Common myeloid progenitor, CD34-positive (primary cell): ENCODE measurements around the gene ZBTB7C.
A peak's percentile ranks its signal among the peaks of the same experiment; 100 is the strongest.

Experiments used
- CTCF ChIA-PET: fragments of 350-600 bp; sonication (Branson Sonifier 250); formaldehyde crosslinking; loops from one replicate; lab custom pipeline; 2021; ENCODE audit warnings: antibody characterized with exemption; lab: Charles Lee
- POLR2A ChIA-PET: fragments of 350-600 bp; sonication (Branson Sonifier 250); formaldehyde crosslinking; loops from one replicate; lab custom pipeline; 2021; ENCODE audit warnings: antibody characterized with exemption; lab: Charles Lee
- DNase-seq, 3 donors: peaks; one replicate each; pipeline versions ENCODE4 v3.0.0 to v3.0.0-alpha.2; 2013
- H3K27ac ChIP-seq, 2 experiments: 1 replicate in 1 of 2; 2 replicates in 1 of 2; pipeline ENCODE4 v1.7.0; 2013; ENCODE audit warnings: inconsistent platforms in 2 of 2, low read length in 2 of 2, mild to moderate bottlenecking in 2 of 2, low read depth in 1 of 2, moderate library complexity in 1 of 2; ENCODE audit not compliant: severe bottlenecking in 2 of 2, insufficient read depth in 1 of 2, poor library complexity in 1 of 2
- H3K27me3 ChIP-seq, 5 experiments: replicated peaks in 2 of 5; 1 replicate in 3 of 5; 2 replicates in 2 of 5; pipeline versions ENCODE4 v1.6.1 to v1.7.0; 2013; ENCODE audit warnings: low read length in 4 of 5, mild to moderate bottlenecking in 2 of 5, moderate library complexity in 2 of 5, inconsistent platforms in 1 of 5; ENCODE audit not compliant: insufficient read depth in 5 of 5, control insufficient read depth in 4 of 5
- H3K36me3 ChIP-seq, 4 experiments: 1 replicate in 2 of 4; 2 replicates in 2 of 4; pipeline versions ENCODE4 v1.6.1 to v1.7.0; 2013; ENCODE audit warnings: low read length in 3 of 4, control low read depth in 1 of 4, mild to moderate bottlenecking in 1 of 4; ENCODE audit not compliant: control insufficient read depth in 4 of 4, insufficient read depth in 4 of 4
- H3K4me1 ChIP-seq, 4 experiments: 1 replicate in 3 of 4; 2 replicates in 1 of 4; pipeline versions ENCODE4 v1.6.1 to v1.7.1; 2013; ENCODE audit warnings: low read length in 3 of 4, mild to moderate bottlenecking in 3 of 4, control low read depth in 1 of 4, inconsistent platforms in 1 of 4, moderate library complexity in 1 of 4; ENCODE audit not compliant: control insufficient read depth in 4 of 4, insufficient read depth in 4 of 4; ENCODE audit errors: control extremely low read depth in 1 of 4
- H3K4me3 ChIP-seq, 7 experiments: 1 replicate in 4 of 7; 2 replicates in 3 of 7; pipeline versions ENCODE4 v1.5.1 to v1.7.0; 2013; ENCODE audit warnings: mild to moderate bottlenecking in 7 of 7, low read length in 6 of 7, moderate library complexity in 6 of 7, inconsistent platforms in 2 of 7, low read depth in 2 of 7, control low read depth in 1 of 7; ENCODE audit not compliant: insufficient read depth in 4 of 7, control insufficient read depth in 1 of 7; ENCODE audit errors: extremely low read depth in 1 of 7
- H3K9me3 ChIP-seq, 5 experiments: 1 replicate in 4 of 5; 2 replicates in 1 of 5; pipeline versions ENCODE4 v1.6.1 to v1.7.1; 2013; ENCODE audit warnings: low read length in 4 of 5, mild to moderate bottlenecking in 2 of 5, inconsistent platforms in 1 of 5, low read depth in 1 of 5, moderate library complexity in 1 of 5; ENCODE audit not compliant: control insufficient read depth in 4 of 5, insufficient read depth in 2 of 5; ENCODE audit errors: control extremely low read depth in 1 of 5
- WGBS: methylation state at CpG from one replicate; pipeline ENCODE4 v1.1.5; 2013; ENCODE audit not compliant: insufficient coverage; 5-methylcytosine and 5-hydroxymethylcytosine counted together

ZBTB7C gene

DNA sequence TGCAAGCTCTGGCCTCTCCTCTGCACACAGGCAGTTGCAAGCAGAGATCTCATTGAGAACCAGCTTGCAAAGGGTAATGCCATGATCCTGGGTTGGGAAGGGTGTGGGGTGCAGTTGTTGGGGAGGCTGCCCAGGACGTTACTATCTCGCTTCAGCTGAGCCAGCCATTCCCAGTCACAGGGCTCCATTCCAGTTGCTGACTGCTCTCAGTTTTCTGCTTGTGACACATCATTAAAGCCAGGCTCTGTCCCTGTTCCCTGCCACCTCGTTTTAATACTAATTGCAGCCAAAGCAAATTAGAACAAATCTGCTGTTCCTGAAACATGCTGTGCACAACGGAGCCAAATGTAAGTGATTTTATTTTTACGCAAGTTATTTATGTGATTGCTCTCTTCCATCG is 416.2 kb downstream of the ZBTB7C start:
- no peaks in the 10 kb centered on the region for H3K36me3 ChIP-seq
- ChIA-PET CTCF (no interaction called here), POLR2A (no interaction called here)
- no peaks in the 10 kb centered on the region for H3K4me1 ChIP-seq
- DNase-seq: no peak
- WGBS: 89% methylated on average over 3 of the region's 6 CpGs
- peaks cover 0 to 5% (median 0%) of the 10 kb centered on the region in 5 experiments for H3K9me3 ChIP-seq
- H3K4me3 ChIP-seq: no peak overlapping the region
- no peak overlapping the region for H3K27ac ChIP-seq
- no peaks in the 10 kb centered on the region for H3K27me3 ChIP-seq

DNA sequence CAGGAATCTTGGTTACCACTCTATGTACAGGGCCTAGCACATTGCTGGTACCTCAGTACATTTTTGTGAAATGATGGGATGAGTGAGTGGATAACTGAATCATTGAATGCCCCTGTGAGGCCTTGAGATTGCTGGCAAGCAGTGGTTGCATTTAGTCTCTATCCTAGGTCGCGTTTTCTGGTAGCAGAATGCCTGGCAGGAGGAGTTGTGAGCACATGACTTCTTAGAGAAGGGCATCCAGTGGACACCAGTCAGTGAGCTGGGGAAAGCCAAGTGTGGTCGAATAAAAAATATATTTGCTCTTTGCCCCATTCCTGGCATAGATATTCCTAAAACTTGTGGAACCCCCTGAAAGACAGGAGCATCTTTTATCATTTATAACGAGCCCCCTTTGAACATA is 416.9 kb downstream of the ZBTB7C start:
- ChIA-PET POLR2A (no interaction called here), CTCF (no interaction called here)
- Histone ChIP-seq H3K36me3 (no peaks in the 10 kb centered on the region), H3K4me3 (no peak overlapping the region), H3K27me3 (no peaks in the 10 kb centered on the region), H3K9me3 (peaks cover 0 to 3% (median 0%) of the 10 kb centered on the region in 5 experiments), H3K27ac (no peak overlapping the region), H3K4me1 (no peaks in the 10 kb centered on the region)
- no peak for DNase-seq
- 100% methylated on average over 4 of the region's 4 CpGs for WGBS

DNA sequence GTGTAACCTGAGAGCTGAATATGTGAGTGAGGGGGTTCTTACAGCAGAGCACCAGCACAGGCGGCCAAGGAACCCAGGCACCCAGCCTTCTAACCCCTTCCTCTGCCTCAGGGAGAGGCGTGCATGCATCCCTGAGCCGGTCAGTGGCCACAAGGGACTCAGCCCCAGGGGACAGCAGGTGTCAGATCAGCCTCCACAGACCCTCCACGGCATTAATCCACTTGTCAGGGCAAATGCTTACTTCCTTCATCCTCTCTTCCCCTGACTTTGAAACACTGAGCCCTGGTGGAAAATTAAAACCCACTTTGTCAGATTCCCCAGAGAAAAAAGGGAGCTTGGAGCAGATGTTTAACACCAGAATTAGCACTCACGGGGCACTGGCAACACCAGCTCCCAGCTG is 418.2 kb downstream of the ZBTB7C start:
- Histone ChIP-seq H3K36me3 (no peaks in the 10 kb centered on the region), H3K27ac (no peak overlapping the region), H3K27me3 (no peaks in the 10 kb centered on the region), H3K9me3 (no peaks in the 10 kb centered on the region), H3K4me1 (no peaks in the 10 kb centered on the region), H3K4me3 (no peak overlapping the region)
- POLR2A ChIA-PET: interaction anchor here (0.7 kb wide), 1 partner anchor 328 kb away, joined by 3 read pairs; no protein-coding TSS in a partner anchor
- CTCF ChIA-PET: no interaction called here
- WGBS: 83% methylated on average over 3 of the region's 5 CpGs
- DNase-seq: no peak

DNA sequence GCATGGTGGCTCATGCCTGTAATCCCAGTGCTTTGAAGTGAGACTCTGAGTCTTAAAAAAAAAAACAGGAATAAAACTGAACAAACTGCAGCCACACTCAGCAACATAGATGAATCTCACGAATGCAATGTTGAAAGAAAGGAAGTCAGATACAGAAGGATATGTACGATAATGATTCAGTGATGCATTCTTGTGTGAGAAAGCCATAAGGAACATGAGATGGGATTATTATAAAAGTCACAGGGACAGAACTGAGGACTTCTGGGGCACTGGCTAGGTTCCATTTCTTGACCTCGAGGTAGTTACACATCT is 421.8 kb downstream of the ZBTB7C start:
- peak in 2 of 3 donors; percentile 5 to 32 for DNase-seq
- no peak overlapping the region for H3K27ac ChIP-seq
- H3K36me3 ChIP-seq: no peaks in the 10 kb centered on the region
- ChIA-PET POLR2A (interaction anchor here (0.7 kb wide), 1 partner anchor 782 kb away, joined by 3 read pairs; no protein-coding TSS in a partner anchor), CTCF (interaction anchor here (0.9 to 1.6 kb wide), 2 partner anchors 21 to 109 kb away, joined by 3 to 4 read pairs; no protein-coding TSS in a partner anchor)
- WGBS: 43% methylated on average over 2 of the region's 3 CpGs
- no peak overlapping the region for H3K4me3 ChIP-seq
- no peaks in the 10 kb centered on the region for H3K4me1 ChIP-seq
- no peaks in the 10 kb centered on the region for H3K9me3 ChIP-seq
- H3K27me3 ChIP-seq: no peaks in the 10 kb centered on the region

DNA sequence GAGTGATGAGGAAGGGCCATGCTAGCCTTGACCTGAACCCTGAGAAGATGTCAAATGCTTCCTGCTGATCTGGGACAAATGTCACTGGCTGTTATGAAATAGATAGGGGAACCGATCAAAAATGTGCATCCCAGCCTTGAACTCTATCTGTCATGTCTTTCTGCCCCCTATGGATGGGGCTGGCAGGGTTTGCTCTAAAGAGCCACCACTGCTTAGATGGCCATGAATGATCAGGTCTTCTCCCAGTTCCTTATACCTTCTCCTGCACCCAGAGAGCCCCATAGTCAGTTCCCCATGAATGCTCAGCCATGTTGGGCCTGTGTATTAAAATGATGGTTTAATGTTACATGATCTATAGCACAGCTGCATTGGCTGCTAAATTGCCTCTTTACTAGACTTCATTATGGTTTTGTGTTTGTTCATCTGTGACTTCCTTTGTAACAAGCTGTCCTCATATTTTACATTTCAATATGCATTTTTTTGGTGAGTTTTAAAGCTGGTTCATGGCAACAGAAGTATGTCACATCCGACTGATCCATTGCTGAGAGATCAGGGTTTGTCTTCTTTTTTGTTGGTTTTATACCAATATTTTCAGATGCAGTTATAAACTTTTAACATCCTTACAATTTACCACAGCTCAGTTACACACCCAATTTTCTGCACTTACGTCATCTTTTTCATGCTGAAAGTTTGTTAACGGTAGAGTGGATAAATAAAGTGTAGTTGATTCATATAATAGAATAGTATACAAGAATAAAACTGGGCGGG is 422.4 kb downstream of the ZBTB7C start:
- Histone ChIP-seq H3K36me3 (no peaks in the 10 kb centered on the region), H3K4me3 (no peak overlapping the region), H3K27me3 (no peaks in the 10 kb centered on the region), H3K27ac (no peak overlapping the region), H3K9me3 (no peaks in the 10 kb centered on the region), H3K4me1 (no peaks in the 10 kb centered on the region)
- DNase-seq: no peak
- ChIA-PET POLR2A (interaction anchor here (0.7 kb wide), 1 partner anchor 782 kb away, joined by 3 read pairs; no protein-coding TSS in a partner anchor), CTCF (interaction anchor here (0.9 to 1.6 kb wide), 4 partner anchors 8 to 214 kb away, joined by 3 to 4 read pairs (median 4); no protein-coding TSS in a partner anchor)
- WGBS: 80% methylated on average over 1 of the region's 5 CpGs

DNA sequence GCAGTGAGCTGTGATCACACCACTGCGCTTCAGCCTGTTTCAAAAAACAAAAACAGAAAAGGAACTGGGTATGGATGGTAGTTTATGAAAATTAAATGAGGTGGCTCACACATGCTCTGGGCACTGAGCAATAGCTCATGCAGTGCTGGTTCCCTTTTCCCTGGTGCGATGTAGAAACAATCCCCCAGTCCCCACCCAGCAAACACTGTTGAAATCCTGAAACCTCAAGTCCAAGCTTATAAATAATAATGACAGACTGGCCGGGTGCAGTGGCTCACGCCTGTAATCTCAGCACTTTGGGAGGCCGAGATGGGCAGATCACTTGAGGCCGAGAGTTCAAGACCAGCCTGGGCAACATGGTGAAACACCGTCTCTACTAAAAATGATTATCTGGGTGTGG is 423.3 kb downstream of the ZBTB7C start:
- 89% methylated on average over 5 of the region's 7 CpGs for WGBS
- H3K4me3 ChIP-seq: no peak overlapping the region
- H3K4me1 ChIP-seq: no peaks in the 10 kb centered on the region
- H3K36me3 ChIP-seq: no peaks in the 10 kb centered on the region
- no peaks in the 10 kb centered on the region for H3K9me3 ChIP-seq
- DNase-seq: no peak
- CTCF ChIA-PET: interaction anchor here (0.6 to 1.6 kb wide), 4 partner anchors 9 to 213 kb away, joined by 3 to 4 read pairs (median 4); no protein-coding TSS in a partner anchor
- no peak overlapping the region for H3K27ac ChIP-seq
- H3K27me3 ChIP-seq: no peaks in the 10 kb centered on the region
- POLR2A ChIA-PET: no interaction called here

DNA sequence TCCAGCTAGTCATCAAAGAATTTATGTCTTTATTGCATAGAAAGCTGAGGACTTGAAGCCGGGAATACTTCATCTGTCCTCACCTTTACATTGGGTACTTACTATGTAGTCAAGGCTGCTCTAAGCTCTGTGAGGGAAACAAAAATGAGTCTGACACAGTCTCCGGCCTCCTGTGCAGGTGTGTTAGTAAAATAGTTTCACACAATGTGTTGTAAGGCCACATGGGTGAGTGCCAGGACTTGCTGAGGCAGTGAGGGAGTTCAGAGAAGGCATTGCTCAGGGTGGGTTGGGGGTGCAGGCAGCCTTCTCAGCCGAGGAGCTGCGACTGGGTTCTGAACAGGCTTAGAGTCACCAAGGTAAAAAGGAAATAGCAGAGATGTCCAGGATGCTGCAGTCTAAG is 424.2 kb downstream of the ZBTB7C start:
- Histone ChIP-seq H3K27ac (no peak overlapping the region), H3K36me3 (no peaks in the 10 kb centered on the region), H3K4me3 (no peak overlapping the region), H3K4me1 (peaks cover 0 to under 1% (median 0%) of the 10 kb centered on the region in 4 experiments), H3K9me3 (no peaks in the 10 kb centered on the region), H3K27me3 (no peaks in the 10 kb centered on the region)
- DNase-seq: no peak
- ChIA-PET POLR2A (no interaction called here), CTCF (interaction anchor here (1.1 to 1.2 kb wide), 2 partner anchors 14 to 21 kb away, joined by 3 read pairs; no protein-coding TSS in a partner anchor)
- 100% methylated on average over 3 of the region's 4 CpGs for WGBS
